Measurements from ENCODE around the gene TEKT1. TPM values are rescaled to one million over a fixed set of nuclear protein-coding genes. Genes with fewer than 3 reads are reported as not detected.
"Not testable (repeated sequence)": the region's sequence is repeated elsewhere in the genome, so short reads cannot be mapped to it uniquely, and the experiment has no call there.

Gene TEKT1
- polyA plus RNA-seq (0.06 TPM in 1 of 2 replicates, not detected in the other), polyA minus RNA-seq (not detected in 2 replicates)

- Histone ChIP-seq H3K27me3 (ENCODE audit: insufficient read depth, low read depth, low read length) (peaks cover 13% of the 10 kb centered on the region), H4K20me1 (ENCODE audit: insufficient read depth) (no peaks in the 10 kb centered on the region), H3K4me3 (ENCODE audit: low read length) (peak within 1 kb of the TSS; percentile 77), H3K4me2 (ENCODE audit: low read length) (peak within 1 kb of the TSS; percentile 69), H3K36me3 (ENCODE audit: insufficient read depth, low read length) (no peaks in the 10 kb centered on the region), H3K79me2 (replicated peaks; ENCODE audit: insufficient read depth, low read length) (no peaks in the 10 kb centered on the region), H3K9ac (ENCODE audit: low read length) (peak within 1 kb of the TSS; percentile 50), H2AFZ (ENCODE audit: low read depth, low read length) (peak within 1 kb of the TSS; percentile 46), H3K9me3 (ENCODE audit: low read length) (no peaks in the 10 kb centered on the region), H3K9me2 (ENCODE audit: insufficient read depth, low read length) (no peaks in the 10 kb centered on the region), H3F3A (ENCODE audit: insufficient read depth, low read length, poor library complexity, severe bottlenecking) (no peaks in the 10 kb centered on the region), H3K27ac (ENCODE audit: low read length) (no peak within 1 kb of the TSS)
- TF ChIP-seq SMC3 (conservative IDR thresholded peaks at IDR 0.05; ENCODE audit: poor library complexity) (peak; percentile 28), MXI1 (conservative IDR thresholded peaks at IDR 0.05; ENCODE audit: poor library complexity, severe bottlenecking) (peak; percentile 50), TAF1 (IDR thresholded peaks at IDR 0.05; ENCODE audit: low read depth) (no peak), EZH2 (IDR thresholded peaks at IDR 0.05; ENCODE audit: borderline replicate concordance, insufficient read depth, low read length, poor library complexity, severe bottlenecking) (no peak), REST (IDR thresholded peaks at IDR 0.05; ENCODE audit: borderline replicate concordance) (no peak), CTCF (IDR thresholded peaks at IDR 0.05; ENCODE audit: poor library complexity, severe bottlenecking) (no peak), EP300 (conservative IDR thresholded peaks at IDR 0.05; ENCODE audit: poor library complexity, severe bottlenecking) (peak; percentile 51), POLR2AphosphoS5 (IDR thresholded peaks at IDR 0.05) (no peak), RAD21 (conservative IDR thresholded peaks at IDR 0.05) (no peak)
Measured at GRCh38 chr17:6831661-6832263, at the start of gene TEKT1. Gene TEKT1, minus strand, starts transcription at chr17:6831729. Its CDS starts 1,353 bp downstream, at chr17:6830376.

GRCh38 chr17:6879221-6879975, 47.9 kb upstream of the TEKT1 start:
- not testable (repeated sequence) for H3K79me2 ChIP-seq (replicated peaks; ENCODE audit: insufficient read depth, low read length); H3F3A ChIP-seq (ENCODE audit: insufficient read depth, low read length, poor library complexity, severe bottlenecking); H2AFZ ChIP-seq (ENCODE audit: low read depth, low read length); H3K27me3 ChIP-seq (ENCODE audit: insufficient read depth, low read depth, low read length); H4K20me1 ChIP-seq (ENCODE audit: insufficient read depth); H3K27ac ChIP-seq (ENCODE audit: low read length); H3K4me2 ChIP-seq (ENCODE audit: low read length); H3K9ac ChIP-seq (ENCODE audit: low read length); H3K4me3 ChIP-seq (ENCODE audit: low read length); H3K36me3 ChIP-seq (ENCODE audit: insufficient read depth, low read length); H3K9me3 ChIP-seq (ENCODE audit: low read length); H3K9me2 ChIP-seq (ENCODE audit: insufficient read depth, low read length)

GRCh38 chr17:6875276-6875675, 43.7 kb upstream of the TEKT1 start:
- H3K27me3 ChIP-seq (ENCODE audit: insufficient read depth, low read depth, low read length); H3K27ac ChIP-seq (ENCODE audit: low read length); H3K36me3 ChIP-seq (ENCODE audit: insufficient read depth, low read length); H3K79me2 ChIP-seq (replicated peaks; ENCODE audit: insufficient read depth, low read length); H3K9me2 ChIP-seq (ENCODE audit: insufficient read depth, low read length); H2AFZ ChIP-seq (ENCODE audit: low read depth, low read length); H3K9me3 ChIP-seq (ENCODE audit: low read length); H3K4me3 ChIP-seq (ENCODE audit: low read length); H4K20me1 ChIP-seq (ENCODE audit: insufficient read depth); H3K4me2 ChIP-seq (ENCODE audit: low read length); H3K9ac ChIP-seq (ENCODE audit: low read length); H3F3A ChIP-seq (ENCODE audit: insufficient read depth, low read length, poor library complexity, severe bottlenecking): not testable (repeated sequence)
